ENCODE measurements around the gene NLRX1.

NLRX1 gene

GRCh38 chr11:119172513-119172912 lies 4.0 kb downstream of the NLRX1 start:
- TF ChIP-seq CTCF (IDR thresholded peaks at IDR 0.05; ENCODE audit: control extremely low read depth, extremely low read depth, low read depth, missing control alignments) = no peak
- DNase-seq (ENCODE audit: extremely low spot score) = no peak
- POLR2A ChIA-PET = no interaction called here
- CTCF ChIA-PET = no interaction called here

- DNase-seq (ENCODE audit: extremely low spot score) = no peak
- no peak for TF ChIP-seq CTCF (IDR thresholded peaks at IDR 0.05; ENCODE audit: control extremely low read depth, extremely low read depth, low read depth, missing control alignments)
- CTCF ChIA-PET = interaction anchor here (1.1 to 1.4 kb wide), 2 partner anchors 23 to 111 kb away, joined by 3 to 4 read pairs; no protein-coding TSS in a partner anchor
- POLR2A ChIA-PET = no interaction called here
Observed at GRCh38 chr11:119173453-119173852, 4.9 kb downstream of the NLRX1 start.

GRCh38 chr11:119175493-119176077 lies 7.1 kb downstream of the NLRX1 start:
- CTCF ChIA-PET = interaction anchor here (2.7 kb wide), 1 partner anchor 21 kb away, joined by 18 read pairs; no protein-coding TSS in a partner anchor
- POLR2A ChIA-PET = no interaction called here
- TF ChIP-seq CTCF (IDR thresholded peaks at IDR 0.05; ENCODE audit: control extremely low read depth, extremely low read depth, low read depth, missing control alignments) = no peak
- DNase-seq (ENCODE audit: extremely low spot score) = no peak

GRCh38 chr11:119178166-119178680 lies 9.7 kb downstream of the NLRX1 start:
- ChIA-PET CTCF (interaction anchor here (1.5 to 2.7 kb wide), 4 partner anchors 9 to 27 kb away, joined by 7 to 18 read pairs (median 9); partner anchors contain the start of genes CBL and NLRX1), POLR2A (no interaction called here)

GRCh38 chr11:119179342-119179741 lies 10.8 kb downstream of the NLRX1 start:
- ChIA-PET CTCF (interaction anchor here (0.6 to 1.6 kb wide), 7 partner anchors 10 to 159 kb away, joined by 3 to 9 read pairs (median 3); no protein-coding TSS in a partner anchor), POLR2A (no interaction called here)
- TF ChIP-seq CTCF (IDR thresholded peaks at IDR 0.05; ENCODE audit: control extremely low read depth, extremely low read depth, low read depth, missing control alignments) = no peak

More at GRCh38 chr11:119178166-119178680, 9.7 kb downstream of the NLRX1 start:
- TF ChIP-seq CTCF (IDR thresholded peaks at IDR 0.05; ENCODE audit: control extremely low read depth, extremely low read depth, low read depth, missing control alignments) = no peak
- no peak for DNase-seq (ENCODE audit: extremely low spot score)

GRCh38 chr11:119179983-119180382 lies 11.5 kb downstream of the NLRX1 start:
- POLR2A ChIA-PET = no interaction called here
- no peak for DNase-seq (ENCODE audit: extremely low spot score)
- no peak for TF ChIP-seq CTCF (IDR thresholded peaks at IDR 0.05; ENCODE audit: control extremely low read depth, extremely low read depth, low read depth, missing control alignments)
- CTCF ChIA-PET = interaction anchor here (0.6 to 2.5 kb wide), 8 partner anchors 11 to 158 kb away, joined by 3 to 9 read pairs (median 4); no protein-coding TSS in a partner anchor

More at GRCh38 chr11:119179342-119179741, 10.8 kb downstream of the NLRX1 start:
- DNase-seq (ENCODE audit: extremely low spot score) = no peak
